Activated B cell treated with CpG ODN at 0.5 μM for 24 hours (primary cell): ENCODE measurements around the gene ELANE. TPM values are rescaled to one million over a fixed set of nuclear protein-coding genes. Genes with fewer than 3 reads are reported as not detected.

ENCODE experiments used
- ATAC-seq: fragments of 200-7000 bp; cut with Tn5 transposase; one replicate; pipeline ENCODE4 v1.10.0; 2021; ENCODE audit warnings: low read depth, mild to moderate bottlenecking, moderate library complexity
- CTCF ChIA-PET: fragments of 350-600 bp; sonication (Branson Sonifier 250); formaldehyde crosslinking; loops from one replicate; lab custom pipeline; 2021; ENCODE audit warnings: antibody characterized with exemption; lab: Charles Lee
- POLR2A ChIA-PET: fragments of 350-600 bp; sonication (Branson Sonifier 250); formaldehyde crosslinking; loops from one replicate; lab custom pipeline; 2021; ENCODE audit warnings: antibody characterized with exemption; lab: Charles Lee
- DNase-seq: peaks from one replicate; pipeline ENCODE4 v3.0.0; 2022
- H3K27ac Mint-ChIP-seq: one replicate; pipeline ENCODE4 v1.8.0; 2020; ENCODE audit warnings: mixed read lengths
- H3K27me3 Mint-ChIP-seq: one replicate; pipeline ENCODE4 v1.8.0; 2021; ENCODE audit warnings: mixed read lengths
- H3K36me3 Mint-ChIP-seq: one replicate; pipeline ENCODE4 v1.8.0; 2021; ENCODE audit warnings: low read depth, mixed read lengths
- H3K4me1 Mint-ChIP-seq: one replicate; pipeline ENCODE4 v1.8.0; 2021; ENCODE audit warnings: mixed read lengths
- H3K4me3 Mint-ChIP-seq: one replicate; pipeline ENCODE4 v1.8.0; 2020; ENCODE audit warnings: mild to moderate bottlenecking, mixed read lengths
- H3K9me3 Mint-ChIP-seq: one replicate; pipeline ENCODE4 v1.8.0; 2020; ENCODE audit warnings: mixed read lengths
- CTCF ChIP-seq: fragments of 200-600 bp; IDR thresholded peaks from one replicate; pipeline ENCODE4 v1.8.0; 2022; ENCODE audit warnings: antibody characterized with exemption, mild to moderate bottlenecking
- intact Hi-C: fragments of 100-400 bp; cut with micrococcal nuclease; formaldehyde crosslinking; loops from one replicate; pipeline ENCODE4 v1.15.1; 2024
- total RNA-seq: library from RNA; stranded (reverse); gene quantifications from 2 replicates; pipeline ENCODE4 v1.2.3, GENCODE V29; 2022

Gene ELANE
- total RNA-seq, 1 donor from 2014 or later = not detected

- intact Hi-C loops = no loop called here
- ChIA-PET CTCF (interaction anchor here (0.5 kb wide), 1 partner anchor 23 kb away, joined by 3 read pairs; no protein-coding TSS in a partner anchor), POLR2A (interaction anchor here (0.7 to 1.5 kb wide), 3 partner anchors 13 to 187 kb away, joined by 3 to 8 read pairs (median 3); partner anchors contain the start of genes ARHGAP45, MED16 and RNU6-9)
- Mint-ChIP-seq H3K36me3 (peaks cover 42% of the 10 kb centered on the region), H3K27me3 (no peaks in the 10 kb centered on the region), H3K27ac (no peak overlapping the region), H3K4me1 (no peaks in the 10 kb centered on the region), H3K4me3 (no peak overlapping the region), H3K9me3 (no peaks in the 10 kb centered on the region)
- DNase-seq (no peak), ATAC-seq (no peak)
- no peak for TF ChIP-seq CTCF
These were observed 27.8 kb downstream of the ELANE start for GRCh38 chr19:879711-880438.

- ATAC-seq (no peak), DNase-seq (no peak)
- ChIA-PET POLR2A (no interaction called here), CTCF (no interaction called here)
- H3K4me3 Mint-ChIP-seq = no peak overlapping the region
- H3K27ac Mint-ChIP-seq = no peak overlapping the region
- no peak for TF ChIP-seq CTCF
- no peaks in the 10 kb centered on the region for H3K27me3 Mint-ChIP-seq
- peaks cover 38% of the 10 kb centered on the region for H3K36me3 Mint-ChIP-seq
- intact Hi-C loops = no loop called here
- H3K9me3 Mint-ChIP-seq = no peaks in the 10 kb centered on the region
- H3K4me1 Mint-ChIP-seq = no peaks in the 10 kb centered on the region
These were observed 29.4 kb downstream of the ELANE start for GRCh38 chr19:881385-882071.

- no peaks in the 10 kb centered on the region for H3K9me3 Mint-ChIP-seq
- H3K4me3 Mint-ChIP-seq = no peak overlapping the region
- H3K27me3 Mint-ChIP-seq = no peaks in the 10 kb centered on the region
- H3K27ac Mint-ChIP-seq = no peak overlapping the region
- intact Hi-C loops = no loop called here
- H3K36me3 Mint-ChIP-seq = peaks cover 46% of the 10 kb centered on the region
- no peaks in the 10 kb centered on the region for H3K4me1 Mint-ChIP-seq
- no peak for DNase-seq
- TF ChIP-seq CTCF = no peak
- CTCF ChIA-PET = no interaction called here
- POLR2A ChIA-PET = no interaction called here
- no peak for ATAC-seq
These were observed 30.9 kb downstream of the ELANE start for GRCh38 chr19:882871-883497.

- DNase-seq (no peak), ATAC-seq (no peak)
- intact Hi-C loops = no loop called here
- Mint-ChIP-seq H3K9me3 (no peaks in the 10 kb centered on the region), H3K27me3 (no peaks in the 10 kb centered on the region), H3K4me3 (no peak overlapping the region), H3K4me1 (no peaks in the 10 kb centered on the region), H3K27ac (no peak overlapping the region), H3K36me3 (peaks cover 47% of the 10 kb centered on the region)
- CTCF ChIA-PET = no interaction called here
- POLR2A ChIA-PET = no interaction called here
- TF ChIP-seq CTCF = no peak
These were observed 31.6 kb downstream of the ELANE start for GRCh38 chr19:883661-884211.
